Lower lobe of right lung (tissue), 2 donors: ENCODE data around the gene FAM171A1. TPM values are rescaled to one million over a fixed set of nuclear protein-coding genes. Genes with fewer than 3 reads are reported as not detected.

Experiments
- ATAC-seq, 2 donors: fragments of 200-7000 bp; cut with Tn5 transposase; one replicate each; pipeline ENCODE4 v1.9.1; 2020 to 2022; ENCODE audit warnings: mild to moderate bottlenecking in 2 of 2, moderate library complexity in 2 of 2
- DNase-seq: peaks from one replicate; pipeline ENCODE4 v3.0.0-alpha.2; 2020
- H3K27ac ChIP-seq: fragments of 200-600 bp; one replicate; pipeline ENCODE4 v1.8.0; 2022
- H3K27me3 ChIP-seq: fragments of 200-600 bp; one replicate; pipeline ENCODE4 v1.8.0; 2022; ENCODE audit warnings: low read depth
- H3K36me3 ChIP-seq: fragments of 200-600 bp; one replicate; pipeline ENCODE4 v1.8.0; 2022; ENCODE audit warnings: mild to moderate bottlenecking
- H3K4me1 ChIP-seq: fragments of 200-600 bp; one replicate; pipeline ENCODE4 v1.8.0; 2022
- H3K4me3 ChIP-seq: fragments of 200-600 bp; one replicate; pipeline ENCODE4 v1.8.0; 2022; ENCODE audit warnings: mild to moderate bottlenecking
- H3K9me3 ChIP-seq: fragments of 200-600 bp; one replicate; pipeline ENCODE4 v1.8.0; 2022
- CTCF ChIP-seq: fragments of 200-600 bp; IDR thresholded peaks from one replicate; pipeline ENCODE4 v1.8.0; 2022; ENCODE audit warnings: antibody characterized with exemption, mild to moderate bottlenecking
- intact Hi-C: fragments of 100-400 bp; cut with DNase I; formaldehyde crosslinking; loops from one replicate; pipeline ENCODE4 v1.11.0; 2022
- total RNA-seq: library from RNA; stranded (reverse); fragmentation: NEBNext Ultra II Directional; extraction: Animal tissue kit (Norgen Biotek cat#: 25700); gene quantifications from one replicate; pipeline ENCODE4 v1.2.1, GENCODE V29; 2021
- donor health status: DM: no; HTN: yes; CAD: no; lungs with severe emphysema.

The FAM171A1 gene
- total RNA-seq, 1 donor from 2014 or later = 14.0 TPM

- ATAC-seq (no peak), DNase-seq (no peak)
- H3K27ac ChIP-seq = no peak overlapping the region
- H3K36me3 ChIP-seq = no peaks in the 10 kb centered on the region
- intact Hi-C loops = no loop called here
- H3K4me1 ChIP-seq = peaks cover 7% of the 10 kb centered on the region
- H3K9me3 ChIP-seq = no peaks in the 10 kb centered on the region
- TF ChIP-seq CTCF = no peak
- no peaks in the 10 kb centered on the region for H3K27me3 ChIP-seq
- H3K4me3 ChIP-seq = no peak overlapping the region
Measured at GRCh38 chr10:15320118-15320517, 51.0 kb downstream of the FAM171A1 start.

GRCh38 chr10:15316871-15317464 is 54.1 kb downstream of the FAM171A1 start:
- DNase-seq = no peak
- peaks cover 22% of the 10 kb centered on the region for H3K4me1 ChIP-seq
- H3K9me3 ChIP-seq = no peaks in the 10 kb centered on the region
- H3K27me3 ChIP-seq = no peaks in the 10 kb centered on the region
- intact Hi-C loops = no loop called here
- no peak for ATAC-seq
- no peaks in the 10 kb centered on the region for H3K36me3 ChIP-seq
- no peak overlapping the region for H3K27ac ChIP-seq
- TF ChIP-seq CTCF = no peak
- no peak overlapping the region for H3K4me3 ChIP-seq

- TF ChIP-seq CTCF = no peak
- ATAC-seq (no peak), DNase-seq (no peak)
- H3K27ac ChIP-seq = no peak overlapping the region
- no peaks in the 10 kb centered on the region for H3K27me3 ChIP-seq
- no peak overlapping the region for H3K4me3 ChIP-seq
- peaks cover 22% of the 10 kb centered on the region for H3K4me1 ChIP-seq
- no peaks in the 10 kb centered on the region for H3K9me3 ChIP-seq
- intact Hi-C loops = no loop called here
- H3K36me3 ChIP-seq = no peaks in the 10 kb centered on the region
Measured at GRCh38 chr10:15316145-15316544, 54.9 kb downstream of the FAM171A1 start.

GRCh38 chr10:15315286-15315685 is 55.8 kb downstream of the FAM171A1 start:
- intact Hi-C loops = no loop called here
- Histone ChIP-seq H3K9me3 (no peaks in the 10 kb centered on the region), H3K27ac (no peak overlapping the region), H3K27me3 (no peaks in the 10 kb centered on the region), H3K4me3 (no peak overlapping the region), H3K36me3 (no peaks in the 10 kb centered on the region), H3K4me1 (peaks cover 22% of the 10 kb centered on the region)
- TF ChIP-seq CTCF = no peak
- DNase-seq = no peak
- no peak for ATAC-seq

- no peaks in the 10 kb centered on the region for H3K27me3 ChIP-seq
Measured at GRCh38 chr10:15314482-15315045, 56.5 kb downstream of the FAM171A1 start.

More at GRCh38 chr10:15314482-15315045, 56.5 kb downstream of the FAM171A1 start:
- intact Hi-C loops = no loop called here
- H3K9me3 ChIP-seq = no peaks in the 10 kb centered on the region
- no peak overlapping the region for H3K27ac ChIP-seq
- no peak overlapping the region for H3K4me3 ChIP-seq
- no peaks in the 10 kb centered on the region for H3K36me3 ChIP-seq
- TF ChIP-seq CTCF = no peak
- peaks cover 22% of the 10 kb centered on the region for H3K4me1 ChIP-seq
- ATAC-seq (no peak), DNase-seq (no peak)
